H9 (cell line): ENCODE measurements around the gene LEPROT. TPM values are rescaled to one million over a fixed set of nuclear protein-coding genes. Genes with fewer than 3 reads are reported as not detected.

ENCODE experiments used
- DNase-seq: peaks from one replicate; pipeline ENCODE4 v3.0.0-alpha.2; 2017
- H2AFZ ChIP-seq: one replicate; pipeline ENCODE4 v1.6.1; 2013; ENCODE audit warnings: mild to moderate bottlenecking, low read length, control low read depth, moderate library complexity
- H2AK5ac ChIP-seq: 2 replicates; pipeline ENCODE4 v1.6.1; 2013; ENCODE audit warnings: low read length, control low read depth, mixed read lengths; ENCODE audit not compliant: insufficient read length
- H2BK120ac ChIP-seq: one replicate; pipeline ENCODE4 v1.6.1; 2013; ENCODE audit warnings: low read depth, mild to moderate bottlenecking, low read length, control low read depth, inconsistent platforms; ENCODE audit not compliant: poor library complexity, severe bottlenecking
- H2BK12ac ChIP-seq: 2 replicates; pipeline ENCODE4 v1.6.1; 2013; ENCODE audit warnings: low read length, control low read depth, mixed read lengths, low read depth; ENCODE audit not compliant: insufficient read length
- H2BK15ac ChIP-seq: 2 replicates; pipeline ENCODE4 v1.6.1; 2013; ENCODE audit warnings: low read depth, low read length, control low read depth
- H2BK20ac ChIP-seq: one replicate; pipeline ENCODE4 v1.6.1; 2013; ENCODE audit warnings: low read depth, mild to moderate bottlenecking, low read length, control low read depth, inconsistent platforms; ENCODE audit not compliant: poor library complexity, severe bottlenecking
- H2BK5ac ChIP-seq: 2 replicates; pipeline ENCODE4 v1.6.1; 2013; ENCODE audit warnings: low read length, control low read depth, mixed read lengths; ENCODE audit not compliant: insufficient read length
- H3K14ac ChIP-seq: 2 replicates; pipeline ENCODE4 v1.6.1; 2013; ENCODE audit warnings: low read length, control low read depth; ENCODE audit not compliant: insufficient read depth
- H3K18ac ChIP-seq: 2 replicates; pipeline ENCODE4 v1.6.1; 2013; ENCODE audit warnings: low read depth, mild to moderate bottlenecking, mixed read lengths, low read length, control low read depth; ENCODE audit not compliant: insufficient read length
- H3K23ac ChIP-seq: 2 replicates; pipeline ENCODE4 v1.6.1; 2013; ENCODE audit warnings: low read length, control low read depth, mixed read lengths, low read depth; ENCODE audit not compliant: insufficient read length
- H3K23me2 ChIP-seq: 2 replicates; pipeline ENCODE4 v1.6.1; 2013; ENCODE audit warnings: low read depth, mild to moderate bottlenecking, mixed read lengths, low read length, control low read depth; ENCODE audit not compliant: insufficient read length, poor library complexity, severe bottlenecking
- H3K27ac ChIP-seq: 2 replicates; pipeline ENCODE4 v1.5.1; 2013; ENCODE audit warnings: low read length, control low read depth, mixed read lengths, low read depth; ENCODE audit not compliant: insufficient read length
- H3K27me3 ChIP-seq: 2 replicates; pipeline ENCODE4 v1.6.1; 2013; ENCODE audit warnings: low read length, control low read depth, inconsistent platforms; ENCODE audit not compliant: insufficient read depth
- H3K4ac ChIP-seq: 2 replicates; pipeline ENCODE4 v1.6.1; 2013; ENCODE audit warnings: low read depth, mild to moderate bottlenecking, control low read depth, inconsistent platforms, low read length, moderate library complexity
- H3K4me1 ChIP-seq: 2 replicates; pipeline ENCODE4 v1.6.1; 2013; ENCODE audit warnings: low read length, control low read depth, inconsistent platforms; ENCODE audit not compliant: insufficient read depth
- H3K4me2 ChIP-seq: 2 replicates; pipeline ENCODE4 v1.6.1; 2013; ENCODE audit warnings: low read length, control low read depth, mixed read lengths; ENCODE audit not compliant: insufficient read length, insufficient read depth
- H3K56ac ChIP-seq: 2 replicates; pipeline ENCODE4 v1.6.1; 2013; ENCODE audit warnings: low read depth, mild to moderate bottlenecking, mixed read lengths, low read length, control low read depth; ENCODE audit not compliant: insufficient read length
- H3K79me1 ChIP-seq: 2 replicates; pipeline ENCODE4 v1.6.1; 2013; ENCODE audit warnings: low read depth, mild to moderate bottlenecking, moderate library complexity, low read length, control low read depth, inconsistent platforms; ENCODE audit not compliant: insufficient read depth, poor library complexity, severe bottlenecking
- H3K79me2 ChIP-seq: 2 replicates; pipeline ENCODE4 v1.6.1; 2013; ENCODE audit warnings: low read length, control low read depth, inconsistent platforms; ENCODE audit not compliant: insufficient read depth
- H3K9ac ChIP-seq: 2 replicates; pipeline ENCODE4 v1.6.1; 2013; ENCODE audit warnings: low read length, control low read depth, mixed read lengths; ENCODE audit not compliant: insufficient read length; ENCODE audit errors: extremely low read depth
- H3K9me3 ChIP-seq: one replicate; pipeline ENCODE4 v1.6.1; 2013; ENCODE audit warnings: low read depth, low read length, inconsistent platforms; ENCODE audit not compliant: control insufficient read depth
- H3T11ph ChIP-seq: one replicate; pipeline ENCODE4 v1.6.1; 2013; ENCODE audit warnings: mild to moderate bottlenecking, low read length, control low read depth, inconsistent platforms
- H4K20me1 ChIP-seq: one replicate; pipeline ENCODE4 v1.6.1; 2013; ENCODE audit not compliant: control insufficient read depth, insufficient read length, insufficient read depth
- H4K5ac ChIP-seq: 2 replicates; pipeline ENCODE4 v1.6.1; 2013; ENCODE audit warnings: low read depth, mild to moderate bottlenecking, mixed read lengths, low read length, control low read depth; ENCODE audit not compliant: insufficient read length
- H4K8ac ChIP-seq: replicated peaks from 2 replicates; pipeline ENCODE4 v1.6.1; 2013; ENCODE audit warnings: low read length, control low read depth, mixed read lengths, low read depth; ENCODE audit not compliant: insufficient read length
- H4K91ac ChIP-seq: 2 replicates; pipeline ENCODE4 v1.6.1; 2013; ENCODE audit warnings: low read depth, mild to moderate bottlenecking, moderate library complexity, mixed read lengths, low read length, control low read depth; ENCODE audit not compliant: insufficient read length
- H3K27ac Mint-ChIP-seq, 3 experiments: 2 replicates in 2 of 3; 3 replicates in 1 of 3; pipeline ENCODE4 v1.8.0; 2020 to 2021; ENCODE audit warnings: mixed read lengths in 3 of 3, mild to moderate bottlenecking in 1 of 3, moderate library complexity in 1 of 3
- H3K27me3 Mint-ChIP-seq: 2 replicates; pipeline ENCODE4 v1.8.0; 2021; ENCODE audit warnings: low read depth, mild to moderate bottlenecking, moderate library complexity, mixed read lengths
- H3K36me3 Mint-ChIP-seq, 3 experiments: 2 replicates in 2 of 3; 3 replicates in 1 of 3; pipeline ENCODE4 v1.8.0; 2020 to 2021; ENCODE audit warnings: low read depth in 3 of 3, mixed read lengths in 3 of 3; ENCODE audit not compliant: insufficient read depth in 1 of 3
- H3K4me1 Mint-ChIP-seq, 2 experiments: 2 replicates each; pipeline ENCODE4 v1.8.0; 2020; ENCODE audit warnings: mixed read lengths in 2 of 2
- H3K4me3 Mint-ChIP-seq, 2 experiments: 2 replicates in 1 of 2; 3 replicates in 1 of 2; pipeline ENCODE4 v1.8.0; 2020 to 2021; ENCODE audit warnings: mild to moderate bottlenecking in 2 of 2, mixed read lengths in 2 of 2, moderate library complexity in 1 of 2
- H3K9me3 Mint-ChIP-seq, 2 experiments: 2 replicates in 1 of 2; 3 replicates in 1 of 2; pipeline ENCODE4 v1.8.0; 2020; ENCODE audit warnings: mild to moderate bottlenecking in 2 of 2, mixed read lengths in 2 of 2, moderate library complexity in 1 of 2
- CTCF ChIP-seq: fragments of 200-600 bp; sonication (generic); conservative IDR thresholded peaks from 3 replicates; pipeline ENCODE4 v1.8.0; 2021; ENCODE audit warnings: antibody characterized with exemption, mild to moderate bottlenecking
- WGBS: extraction: QIAGEN DNeasy Blood & Tissue Kit; methylation state at CpG from one replicate; pipeline ENCODE4 v1.1.7; 2013; ENCODE audit warnings: missing lambda C conversion rate, low lambda C conversion rate, mixed read lengths; ENCODE audit not compliant: insufficient read length; ENCODE audit errors: extremely low coverage; 5-methylcytosine and 5-hydroxymethylcytosine counted together
- total RNA-seq: library from RNA; stranded (reverse); gene quantifications from 2 replicates; pipeline ENCODE4 v1.2.1, GENCODE V29; 2021

Gene LEPROT
- total RNA-seq, 1 experiment from 2014 or later: 32.6 TPM

GRCh38 chr1:65387821-65388220, 32.6 kb upstream of the LEPROT start:
- H3K23ac ChIP-seq: no peak overlapping the region
- no peak overlapping the region for H2BK12ac ChIP-seq
- no peak overlapping the region for H2BK5ac ChIP-seq
- Mint-ChIP-seq H3K4me1 (peaks cover 4 to 14% of the 10 kb centered on the region in 2 experiments), H3K4me3 (no peak overlapping the region), H3K36me3 (peaks cover 4 to 8% (median 5%) of the 10 kb centered on the region in 3 experiments; a peak in 6 of 7 replicates), H3K27me3 (no peaks in the 10 kb centered on the region), H3K27ac (no peak overlapping the region), H3K9me3 (peaks cover 4 to 5% of the 10 kb centered on the region in 2 experiments; a peak in 4 of 5 replicates)
- H2BK15ac ChIP-seq: no peak overlapping the region
- H3K27ac ChIP-seq: no peak overlapping the region
- no peak overlapping the region for H2AK5ac ChIP-seq
- H3K27me3 ChIP-seq: no peaks in the 10 kb centered on the region
- H4K20me1 ChIP-seq: no peaks in the 10 kb centered on the region
- H2AFZ ChIP-seq: no peak overlapping the region
- H3K4ac ChIP-seq: no peak overlapping the region
- no peak for DNase-seq
- no peak overlapping the region for H2BK120ac ChIP-seq
- H3K14ac ChIP-seq: no peak overlapping the region
- no peak for TF ChIP-seq CTCF
- no peak overlapping the region for H3K18ac ChIP-seq
- WGBS: no CpG with 5 or more reads among the region's 2 CpGs
- H4K8ac ChIP-seq: no peak overlapping the region
- H3K79me2 ChIP-seq: no peaks in the 10 kb centered on the region
- H3K23me2 ChIP-seq: no peaks in the 10 kb centered on the region
- no peak overlapping the region for H3K56ac ChIP-seq
- no peak overlapping the region for H3K4me2 ChIP-seq
- H3K9me3 ChIP-seq: peaks cover 10% of the 10 kb centered on the region
- H4K91ac ChIP-seq: no peak overlapping the region
- no peak overlapping the region for H3T11ph ChIP-seq
- H3K79me1 ChIP-seq: no peaks in the 10 kb centered on the region
- no peak overlapping the region for H4K5ac ChIP-seq
- no peak overlapping the region for H2BK20ac ChIP-seq
- H3K4me1 ChIP-seq: no peaks in the 10 kb centered on the region
- H3K9ac ChIP-seq: no peak overlapping the region
